Esophagus squamous epithelium (tissue), 5 donors: ENCODE results near the gene SEC31B. TPM values are rescaled to one million over a fixed set of nuclear protein-coding genes. Genes with fewer than 3 reads are reported as not detected.

Source experiments
- DNase-seq: peaks from one replicate; lab custom pipeline; 2025; lab: John Stamatoyannopoulos, UW
- H3K27ac ChIP-seq, 4 donors: fragments of 200-600 bp; sonication (generic); one replicate each; pipeline ENCODE4 v1.5.1; 2016 to 2019; ENCODE audit warnings: mild to moderate bottlenecking in 1 of 4
- H3K27me3 ChIP-seq, 4 donors: fragments of 200-600 bp; sonication (generic); 1 replicate in 3 of 4; 2 replicates in 1 of 4; pipeline versions ENCODE4 v1.5.1 to v1.6.0; 2017 to 2021; ENCODE audit warnings: antibody characterized with exemption in 1 of 4
- H3K36me3 ChIP-seq, 3 donors: fragments of 200-600 bp; sonication (generic); one replicate each; pipeline ENCODE4 v1.5.1; 2016 to 2019
- H3K4me1 ChIP-seq, 3 donors: fragments of 200-600 bp; sonication (generic); one replicate each; pipeline ENCODE4 v1.5.1; 2017 to 2019
- H3K4me3 ChIP-seq, 4 donors: fragments of 200-600 bp; sonication (generic); 1 replicate in 3 of 4; 2 replicates in 1 of 4; pipeline ENCODE4 v1.5.1; 2016 to 2019; ENCODE audit warnings: mild to moderate bottlenecking in 2 of 4, moderate library complexity in 1 of 4
- H3K9me3 ChIP-seq, 3 donors: fragments of 200-600 bp; sonication (generic); one replicate each; pipeline ENCODE4 v1.5.1; 2016 to 2019
- CTCF ChIP-seq, 6 experiments: fragments of 450-650 bp in 4 of 6; fragments of 200-600 bp in 2 of 6; sonication (generic) in 2 of 6; IDR thresholded peaks; one replicate each; pipeline ENCODE4 v1.5.1; 2016 to 2019; ENCODE audit warnings: antibody characterized with exemption in 6 of 6, mild to moderate bottlenecking in 4 of 6, moderate library complexity in 4 of 6
- POLR2A ChIP-seq, 4 donors: fragments of 450-650 bp; IDR thresholded peaks; one replicate each; pipeline ENCODE4 v1.6.1; 2017; ENCODE audit warnings: antibody characterized with exemption in 4 of 4, mild to moderate bottlenecking in 4 of 4, moderate library complexity in 3 of 4
- WGBS, 2 donors: methylation state at CpG; one replicate each; pipeline ENCODE4 v1.1.5; 2018; 5-methylcytosine and 5-hydroxymethylcytosine counted together
- intact Hi-C: fragments of 100-400 bp; cut with DNase I; formaldehyde crosslinking; loops from one replicate; pipeline ENCODE4 v1.15.0; 2022
- total RNA-seq, 4 donors: library from RNA; depleted of rRNA; stranded (reverse); fragments of >200 nt; gene quantifications; one replicate each; pipeline ENCODE4 v1.1.0, GENCODE V29; 2016
- donor health status: DM: yes; HTN: yes; CAD: no.

SEC31B gene
- total RNA-seq, 4 donors from 2014 or later = 0.85 to 7.1 (median 2.5) TPM

DNA sequence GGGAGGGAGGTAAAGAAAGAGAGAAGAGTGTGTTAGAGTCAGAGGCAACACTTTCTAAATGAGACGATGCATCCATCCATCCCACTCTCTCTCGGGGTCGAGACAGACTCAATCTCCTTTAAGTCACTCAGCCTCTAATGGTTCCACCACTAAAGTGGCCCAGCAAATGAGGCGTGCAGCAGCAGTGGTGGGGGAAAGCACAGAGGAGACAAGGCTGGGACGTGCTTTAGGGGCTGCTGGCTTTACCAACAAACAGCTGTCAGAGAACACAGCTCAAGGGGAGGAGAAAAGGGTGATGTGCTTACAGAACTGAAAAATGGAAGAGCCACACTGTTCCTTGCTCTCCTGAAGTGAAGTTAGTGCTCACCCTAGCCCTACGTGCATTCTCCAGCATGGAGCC, 4.5 kb upstream of the SEC31B start:
- intact Hi-C loops = no loop called here
- WGBS, 2 donors = 81 to 94% methylated on average over 6 of the region's 6 CpGs

GRCh38 chr10:100522945-100523344, 3.3 kb upstream of the SEC31B start:
- WGBS, 2 donors = 90 to 92% methylated on average over 2 to 7 of the region's 9 CpGs
- DNase-seq = no peak
- Histone ChIP-seq H3K4me1 (peaks cover 10 to 27% (median 10%) of the 10 kb centered on the region in 3 donors), H3K4me3 (no peak overlapping the region), H3K9me3 (no peaks in the 10 kb centered on the region), H3K27ac (no peak overlapping the region), H3K27me3 (peaks cover 0 to 12% (median 0%) of the 10 kb centered on the region in 4 donors), H3K36me3 (peaks cover 7 to 55% (median 13%) of the 10 kb centered on the region in 3 donors)
- TF ChIP-seq POLR2A (IDR thresholded peaks at IDR 0.05) (no peak), CTCF (IDR thresholded peaks at IDR 0.05) (no peak)
- intact Hi-C loops = no loop called here

More for the DNA sequence above, 4.5 kb upstream of the SEC31B start:
- peaks cover 0 to 10% (median 0%) of the 10 kb centered on the region in 4 donors for H3K27me3 ChIP-seq
- no peak overlapping the region for H3K27ac ChIP-seq
- no peaks in the 10 kb centered on the region for H3K9me3 ChIP-seq
- H3K36me3 ChIP-seq = peaks cover 7 to 55% (median 13%) of the 10 kb centered on the region in 3 donors
- no peak for DNase-seq
- TF ChIP-seq POLR2A (IDR thresholded peaks at IDR 0.05) (no peak), CTCF (IDR thresholded peaks at IDR 0.05) (no peak)
- H3K4me3 ChIP-seq = no peak overlapping the region
- peaks cover 13 to 32% (median 14%) of the 10 kb centered on the region in 3 donors for H3K4me1 ChIP-seq

- Histone ChIP-seq H3K36me3 (peaks cover 7 to 48% (median 13%) of the 10 kb centered on the region in 3 donors), H3K4me1 (peaks cover 6 to 20% (median 10%) of the 10 kb centered on the region in 3 donors), H3K27me3 (peaks cover 0 to 12% (median 0%) of the 10 kb centered on the region in 4 donors), H3K27ac (no peak overlapping the region), H3K4me3 (no peak overlapping the region), H3K9me3 (no peaks in the 10 kb centered on the region)
- intact Hi-C loops = no loop called here
- DNase-seq = no peak
- WGBS, 2 donors = 68 to 69% methylated on average over 5 of the region's 5 CpGs
- TF ChIP-seq POLR2A (IDR thresholded peaks at IDR 0.05) (no peak), CTCF (IDR thresholded peaks at IDR 0.05) (no peak)
Observed at GRCh38 chr10:100522107-100522801, 2.6 kb upstream of the SEC31B start.

GRCh38 chr10:100520811-100521210, 1.1 kb upstream of the SEC31B start:
- no peak overlapping the region for H3K4me3 ChIP-seq
- DNase-seq = no peak
- peaks cover 6 to 16% (median 10%) of the 10 kb centered on the region in 3 donors for H3K4me1 ChIP-seq
- peaks cover 0 to 39% (median 5%) of the 10 kb centered on the region in 3 donors for H3K36me3 ChIP-seq
- H3K27me3 ChIP-seq = peaks cover 0 to 12% (median 0%) of the 10 kb centered on the region in 4 donors
- no peak overlapping the region for H3K27ac ChIP-seq
- no peaks in the 10 kb centered on the region for H3K9me3 ChIP-seq
- WGBS, 2 donors = 76 to 79% methylated on average over 3 of the region's 3 CpGs
- intact Hi-C loops = no loop called here
- TF ChIP-seq POLR2A (IDR thresholded peaks at IDR 0.05) = no peak
- TF ChIP-seq CTCF (IDR thresholded peaks at IDR 0.05) = no peak

DNA sequence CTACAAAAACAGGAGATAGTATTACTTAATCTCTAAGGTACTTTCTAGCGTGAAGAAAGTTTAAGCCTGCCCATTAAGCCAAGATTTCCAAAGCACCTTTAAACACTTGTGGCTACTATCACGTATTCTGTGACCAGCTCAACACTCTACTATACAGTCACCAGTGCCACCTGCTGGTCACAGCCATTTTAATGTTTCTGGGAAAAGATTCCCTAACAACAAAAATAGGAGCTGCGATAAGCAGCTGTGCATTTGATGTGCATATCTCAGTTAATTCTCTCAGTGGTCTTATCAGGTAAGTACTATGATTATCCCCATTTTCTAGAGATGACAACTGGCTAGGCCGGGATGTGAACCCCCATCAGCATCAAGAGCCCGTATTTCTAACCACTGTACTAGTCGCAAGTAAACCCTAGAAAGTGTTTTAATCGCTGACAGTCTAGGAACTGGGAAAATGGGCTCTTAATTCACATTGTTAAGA, 860 bp downstream of the SEC31B start:
- Histone ChIP-seq H3K4me3 (peak overlapping the region; percentile 14 to 64 (median 46)), H3K27me3 (peaks cover 0 to 12% (median 0%) of the 10 kb centered on the region in 4 donors), H3K9me3 (no peaks in the 10 kb centered on the region), H3K27ac (no peak overlapping the region), H3K36me3 (peaks cover 0 to 37% (median 2%) of the 10 kb centered on the region in 3 donors), H3K4me1 (peaks cover 6 to 16% (median 10%) of the 10 kb centered on the region in 3 donors)
- TF ChIP-seq CTCF (IDR thresholded peaks at IDR 0.05) (peak; percentile 36 to 75 (median 66)), POLR2A (IDR thresholded peaks at IDR 0.05) (no peak)
- 15 to 26% methylated on average over 5 to 6 of the region's 7 CpGs for WGBS, 2 donors
- intact Hi-C loops = loop anchor here (5.0 to 10.0 kb wide), 2 partner anchors 84 to 182 kb away; no protein-coding TSS in a partner anchor
- no peak for DNase-seq
